H1 (cell line): ENCODE data around the gene INA. TPM values are rescaled to one million over a fixed set of nuclear protein-coding genes. Genes with fewer than 3 reads are reported as not detected.

Source experiments
- CTCF ChIA-PET: fragments of 300-600 bp; sonication (Branson Sonifier 250); formaldehyde crosslinking; loops from one replicate; lab custom pipeline; 2021; ENCODE audit not compliant: partially characterized antibody; lab: Charles Lee
- POLR2A ChIA-PET: fragments of 300-600 bp; sonication (Branson Sonifier 250); formaldehyde crosslinking; loops from one replicate; lab custom pipeline; 2021; ENCODE audit warnings: inconsistent platforms; ENCODE audit not compliant: partially characterized antibody; lab: Charles Lee
- DNase-seq, 2 experiments: peaks; one replicate each; pipeline versions ENCODE4 v3.0.0 to v3.0.0-alpha.2; 2010 to 2022; ENCODE audit warnings: low spot score in 2 of 2, low read depth in 1 of 2, mixed read lengths in 1 of 2
- FAIRE-seq: peaks from 2 replicates; lab custom pipeline; 2011; peaks lifted over from hg19 to GRCh38; lab: Jason Lieb, UNC
- H2AFZ ChIP-seq: 2 replicates; pipeline ENCODE4 v1.8.1; 2012; ENCODE audit warnings: low read length, inconsistent platforms
- H2AK5ac ChIP-seq: 2 replicates; pipeline ENCODE4 v1.6.1; 2013; ENCODE audit warnings: low read depth, low read length
- H2BK120ac ChIP-seq: replicated peaks from 2 replicates; pipeline ENCODE3; 2013; ENCODE audit warnings: low read depth, low read length, inconsistent platforms
- H2BK12ac ChIP-seq: 2 replicates; pipeline ENCODE4 v1.6.1; 2013; ENCODE audit warnings: low read depth, low read length
- H2BK15ac ChIP-seq: 2 replicates; pipeline ENCODE4 v1.6.1; 2013; ENCODE audit warnings: low read length
- H2BK20ac ChIP-seq: 2 replicates; pipeline ENCODE4 v1.6.1; 2013; ENCODE audit warnings: low read length
- H2BK5ac ChIP-seq: 2 replicates; pipeline ENCODE4 v1.6.1; 2013; ENCODE audit warnings: low read depth, low read length
- H3K14ac ChIP-seq: 2 replicates; pipeline ENCODE4 v1.6.1; 2013; ENCODE audit warnings: inconsistent platforms; ENCODE audit not compliant: insufficient read length
- H3K18ac ChIP-seq: 2 replicates; pipeline ENCODE4 v1.6.1; 2013; ENCODE audit warnings: low read length; ENCODE audit errors: extremely low read depth
- H3K23ac ChIP-seq: 2 replicates; pipeline ENCODE4 v1.6.1; 2013; ENCODE audit warnings: inconsistent platforms; ENCODE audit not compliant: insufficient read length
- H3K23me2 ChIP-seq: 2 replicates; pipeline ENCODE4 v1.6.1; 2013; ENCODE audit warnings: low read depth, low read length
- H3K27ac ChIP-seq: 2 replicates; pipeline ENCODE4 v1.6.1; 2011; ENCODE audit warnings: low read depth, low read length, inconsistent platforms
- H3K27me3 ChIP-seq, 4 experiments: replicated peaks in 1 of 4; 1 replicate in 1 of 4; 2 replicates in 3 of 4; pipeline versions ENCODE4 v1.6.1 to v1.8.1; 2011 to 2013; ENCODE audit warnings: low read length in 3 of 4, mild to moderate bottlenecking in 3 of 4, inconsistent platforms in 2 of 4, mixed read lengths in 2 of 4, moderate library complexity in 1 of 4; ENCODE audit not compliant: control insufficient read depth in 3 of 4, insufficient read depth in 3 of 4; ENCODE audit errors: extremely low read depth in 1 of 4
- H3K36me3 ChIP-seq, 4 experiments: 2 replicates each; pipeline versions ENCODE4 v1.6.1 to v1.8.1; 2011 to 2013; ENCODE audit warnings: mild to moderate bottlenecking in 4 of 4, low read length in 3 of 4, moderate library complexity in 2 of 4, control low read depth in 1 of 4, inconsistent platforms in 1 of 4; ENCODE audit not compliant: insufficient read depth in 4 of 4, control insufficient read depth in 2 of 4
- H3K4ac ChIP-seq: replicated peaks from 2 replicates; pipeline ENCODE3; 2013; ENCODE audit warnings: low read length, low read depth, mixed read lengths, inconsistent platforms; ENCODE audit not compliant: insufficient read length
- H3K4me1 ChIP-seq, 4 experiments: replicated peaks in 1 of 4; 1 replicate in 1 of 4; 2 replicates in 3 of 4; pipeline versions ENCODE4 v1.6.1 to v1.8.1; 2011 to 2013; ENCODE audit warnings: low read length in 3 of 4, inconsistent platforms in 2 of 4, mixed read lengths in 1 of 4; ENCODE audit not compliant: insufficient read depth in 4 of 4, control insufficient read depth in 3 of 4
- H3K4me2 ChIP-seq, 2 experiments: 2 replicates each; pipeline versions ENCODE4 v1.6.1 to v1.8.1; 2011 to 2013; ENCODE audit warnings: low read depth in 2 of 2, low read length in 2 of 2, control low read depth in 1 of 2, inconsistent platforms in 1 of 2, mild to moderate bottlenecking in 1 of 2; ENCODE audit not compliant: insufficient read depth in 1 of 2
- H3K4me3 ChIP-seq, 4 experiments: fragments of 200-600, 300-600 bp in 1 of 4; sonication (generic), shearing (Covaris generic), sonication (Bioruptor Twin) in 1 of 4; 2 replicates each; pipeline versions ENCODE4 v1.5.1 to v1.8.1; 2011 to 2016; ENCODE audit warnings: low read length in 4 of 4, low read depth in 3 of 4, control low read depth in 2 of 4, inconsistent platforms in 2 of 4, mild to moderate bottlenecking in 2 of 4, mixed read lengths in 1 of 4, moderate library complexity in 1 of 4; ENCODE audit not compliant: insufficient read depth in 2 of 4; ENCODE audit errors: extremely low read depth in 1 of 4
- H3K56ac ChIP-seq: replicated peaks from 2 replicates; pipeline ENCODE3; 2013; ENCODE audit warnings: low read depth, mild to moderate bottlenecking, mixed read lengths, low read length, inconsistent platforms; ENCODE audit not compliant: insufficient read length
- H3K79me1 ChIP-seq: 2 replicates; pipeline ENCODE4 v1.6.1; 2013; ENCODE audit warnings: low read depth, low read length, control low read depth
- H3K79me2 ChIP-seq, 2 experiments: 2 replicates each; pipeline versions ENCODE4 v1.6.1 to v1.8.1; 2012 to 2013; ENCODE audit warnings: low read length in 2 of 2, mild to moderate bottlenecking in 2 of 2, inconsistent platforms in 1 of 2; ENCODE audit not compliant: insufficient read depth in 2 of 2, control insufficient read depth in 1 of 2
- H3K9ac ChIP-seq, 4 experiments: replicated peaks in 1 of 4; 1 replicate in 1 of 4; 2 replicates in 3 of 4; pipeline versions ENCODE4 v1.6.1 to v1.8.1; 2011 to 2013; ENCODE audit warnings: low read depth in 3 of 4, low read length in 3 of 4, control low read depth in 2 of 4, mild to moderate bottlenecking in 2 of 4, moderate library complexity in 2 of 4, inconsistent platforms in 1 of 4; ENCODE audit errors: extremely low read depth in 1 of 4
- H3K9me3 ChIP-seq, 2 experiments: 2 replicates each; pipeline versions ENCODE4 v1.6.1 to v1.8.1; 2012 to 2013; ENCODE audit warnings: mild to moderate bottlenecking in 2 of 2, moderate library complexity in 2 of 2, control low read depth in 1 of 2, inconsistent platforms in 1 of 2, low read depth in 1 of 2, low read length in 1 of 2, mixed read lengths in 1 of 2; ENCODE audit not compliant: insufficient read depth in 2 of 2
- H4K20me1 ChIP-seq, 2 experiments: replicated peaks in 1 of 2; 2 replicates each; pipeline versions ENCODE3 to v1.8.1; 2011 to 2013; ENCODE audit warnings: inconsistent platforms in 2 of 2, low read length in 2 of 2, mild to moderate bottlenecking in 1 of 2; ENCODE audit not compliant: insufficient read depth in 2 of 2, control insufficient read depth in 1 of 2
- H4K5ac ChIP-seq: 2 replicates; pipeline ENCODE4 v1.6.1; 2013; ENCODE audit warnings: low read length, low read depth, mixed read lengths, inconsistent platforms; ENCODE audit not compliant: insufficient read length
- H4K8ac ChIP-seq: 2 replicates; pipeline ENCODE4 v1.8.0; 2013; ENCODE audit warnings: mild to moderate bottlenecking, moderate library complexity, low read length, inconsistent platforms; ENCODE audit not compliant: insufficient read depth; ENCODE audit errors: extremely low read depth
- H4K91ac ChIP-seq: replicated peaks from 2 replicates; pipeline ENCODE3; 2013; ENCODE audit warnings: low read length, mixed read lengths, inconsistent platforms; ENCODE audit not compliant: insufficient read length
- CEBPB ChIP-seq: IDR thresholded peaks from 2 replicates; pipeline ENCODE4 v1.6.1; 2012; ENCODE audit warnings: low read depth, low read length
- CTBP2 ChIP-seq: IDR thresholded peaks from 2 replicates; pipeline ENCODE4 v1.7.0; 2011; ENCODE audit warnings: borderline replicate concordance, mild to moderate bottlenecking, moderate library complexity, mixed read lengths, low read length; ENCODE audit not compliant: insufficient read depth, insufficient read length
- FOSL1 ChIP-seq: IDR thresholded peaks from 2 replicates; pipeline ENCODE4 v1.6.1; 2011; ENCODE audit warnings: mild to moderate bottlenecking, low read depth, low read length, moderate library complexity; ENCODE audit not compliant: insufficient read depth
- GABPA ChIP-seq: IDR thresholded peaks from 2 replicates; pipeline ENCODE4 v1.6.1; 2011; ENCODE audit warnings: mild to moderate bottlenecking, low read length, moderate library complexity, borderline replicate concordance; ENCODE audit not compliant: insufficient read depth
- JUN ChIP-seq: IDR thresholded peaks from 2 replicates; pipeline ENCODE4 v1.6.1; 2011; ENCODE audit warnings: low read depth, mild to moderate bottlenecking, improper control_type of control experiment, low read length
- JUND ChIP-seq: IDR thresholded peaks from 2 replicates; pipeline ENCODE4 v1.6.1; 2011; ENCODE audit warnings: mild to moderate bottlenecking, improper control_type of control experiment, low read length
- RBBP5 ChIP-seq: IDR thresholded peaks from 2 replicates; pipeline ENCODE4 v1.7.1; 2012; ENCODE audit warnings: low read depth, mild to moderate bottlenecking, inconsistent platforms, low read length, moderate library complexity, borderline replicate concordance
- TAF1 ChIP-seq: IDR thresholded peaks from 2 replicates; pipeline ENCODE4 v1.6.1; 2011; ENCODE audit warnings: mild to moderate bottlenecking, low read depth, low read length
- TCF12 ChIP-seq: IDR thresholded peaks from 2 replicates; pipeline ENCODE4 v1.6.1; 2011; ENCODE audit warnings: low read depth, mild to moderate bottlenecking, low read length
- YY1 ChIP-seq: IDR thresholded peaks from 2 replicates; pipeline ENCODE4 v1.6.1; 2011; ENCODE audit warnings: low read depth, mild to moderate bottlenecking, low read length
- WGBS, 2 experiments: shearing (Covaris generic) in 1 of 2; methylation state at CpG; one replicate each; pipeline versions ENCODE4 v1.1.6 to v1.1.7; 2013 to 2015; ENCODE audit warnings: low lambda C conversion rate in 2 of 2, mixed read lengths in 2 of 2, inconsistent platforms in 1 of 2, low coverage in 1 of 2, missing lambda C conversion rate in 1 of 2; ENCODE audit not compliant: insufficient replicate concordance in 2 of 2, insufficient coverage in 1 of 2, insufficient read length in 1 of 2; ENCODE audit errors: extremely low coverage in 1 of 2, missing lambda C conversion rate in 1 of 2; 5-methylcytosine and 5-hydroxymethylcytosine counted together
- polyA plus RNA-seq, 7 experiments: library from polyadenylated mRNA; depleted of rRNA in 3 of 7; stranded (reverse) in 5 of 7; unstranded in 2 of 7; fragments of >200 nt in 5 of 7; fragments of 200-250 nt in 2 of 7; gene quantifications; 1 replicate in 5 of 7; 2 replicates in 1 of 7; 4 replicates in 1 of 7; pipeline versions ENCODE4 v1.2.1 to v1.2.3, GENCODE V29; 2011 to 2013; ENCODE audit warnings: missing spikeins in 2 of 7, mixed read lengths in 2 of 7
- total RNA-seq: library from RNA; stranded (reverse); fragmentation: NEBNext Ultra II Directional; extraction: Animal tissue kit (Norgen Biotek cat#: 25700); gene quantifications from 2 replicates; pipeline ENCODE4 v1.2.1, GENCODE V29; 2021

Gene INA
- total and polyA plus RNA-seq, 2 of the 8 experiments (the other 6 are each of a cell fraction or from before 2014, with no cell fraction given) = 17.1 to 18.1 TPM

GRCh38 chr10:103327906-103328305 lies 51.0 kb downstream of the INA start:
- no peak overlapping the region for H4K5ac ChIP-seq
- no peaks in the 10 kb centered on the region for H3K79me1 ChIP-seq
- H2BK120ac ChIP-seq = no peak overlapping the region
- DNase-seq = no peak
- no peaks in the 10 kb centered on the region for H4K20me1 ChIP-seq
- no peak overlapping the region for H3K14ac ChIP-seq
- FAIRE-seq = no peak
- H2BK20ac ChIP-seq = no peak overlapping the region
- no peaks in the 10 kb centered on the region for H3K79me2 ChIP-seq
- peaks cover 4 to 45% (median 21%) of the 10 kb centered on the region in 4 experiments; a peak in 7 of 8 replicates for H3K36me3 ChIP-seq
- no peak overlapping the region for H2AK5ac ChIP-seq
- no peak overlapping the region for H2BK5ac ChIP-seq
- ChIA-PET POLR2A (interaction anchor here (0.6 kb wide), 2 partner anchors 16 to 147 kb away, joined by 3 to 4 read pairs; no protein-coding TSS in a partner anchor), CTCF (interaction anchor here (0.5 kb wide), 1 partner anchor 491 kb away, joined by 3 read pairs; no protein-coding TSS in a partner anchor)
- 95% methylated on average over 7 of the region's 7 CpGs; no CpG with 5 or more reads in 1 of the 2 experiments for WGBS, 2 experiments
- no peak overlapping the region for H3K4me3 ChIP-seq
- no peak overlapping the region for H2BK15ac ChIP-seq
- no peaks in the 10 kb centered on the region for H3K23me2 ChIP-seq
- no peaks in the 10 kb centered on the region for H3K4me1 ChIP-seq
- TF ChIP-seq TCF12 (no peak), RBBP5 (no peak), CEBPB (no peak), FOSL1 (no peak), GABPA (no peak), YY1 (no peak), CTBP2 (no peak), JUND (no peak), TAF1 (no peak), JUN (no peak)
- H3K4me2 ChIP-seq = no peak overlapping the region
- H3K4ac ChIP-seq = no peak overlapping the region
- no peak overlapping the region for H3K9ac ChIP-seq
- H3K9me3 ChIP-seq = no peaks in the 10 kb centered on the region
- H4K8ac ChIP-seq = no peak overlapping the region
- H3K18ac ChIP-seq = no peak overlapping the region
- H3K27ac ChIP-seq = no peak overlapping the region
- no peak overlapping the region for H2AFZ ChIP-seq
- H3K23ac ChIP-seq = no peak overlapping the region
- H4K91ac ChIP-seq = no peak overlapping the region
- H3K27me3 ChIP-seq = no peaks in the 10 kb centered on the region
- no peak overlapping the region for H2BK12ac ChIP-seq
- no peak overlapping the region for H3K56ac ChIP-seq
